Neural cell (in vitro differentiated cells): ENCODE data around the gene TMEM106B. TPM values are rescaled to one million over a fixed set of nuclear protein-coding genes. Genes with fewer than 3 reads are reported as not detected.

ENCODE experiments used
- H2AFZ ChIP-seq: fragments of 200-600, 300-800 bp; sonication (generic), shearing (Covaris generic); 2 replicates; pipeline ENCODE4 v1.6.0; 2014; ENCODE audit warnings: low read depth, mild to moderate bottlenecking, antibody characterized with exemption, low read length, moderate library complexity
- H3F3A ChIP-seq: fragments of 200-600 bp; shearing (Covaris generic); 2 replicates; pipeline ENCODE4 v1.6.1; 2016; ENCODE audit warnings: mild to moderate bottlenecking, moderate library complexity, mixed read lengths, antibody characterized with exemption, low read length; ENCODE audit not compliant: insufficient read depth, poor library complexity, severe bottlenecking
- H3K27ac ChIP-seq: fragments of 200-600, 300-800 bp; sonication (generic), shearing (Covaris generic); 2 replicates; pipeline ENCODE4 v1.5.1; 2014; ENCODE audit warnings: mild to moderate bottlenecking, low read length, moderate library complexity
- H3K27me3 ChIP-seq: fragments of 300-800, 200-600 bp; sonication (generic), shearing (Covaris generic); 2 replicates; pipeline ENCODE4 v1.6.0; 2014; ENCODE audit warnings: mild to moderate bottlenecking, low read depth, low read length, moderate library complexity; ENCODE audit not compliant: insufficient read depth
- H3K36me3 ChIP-seq: fragments of 300-800, 200-600 bp; sonication (generic), shearing (Covaris generic); 2 replicates; pipeline ENCODE4 v1.5.1; 2014; ENCODE audit warnings: mild to moderate bottlenecking, antibody characterized with exemption, low read length, moderate library complexity; ENCODE audit not compliant: insufficient read depth
- H3K4me2 ChIP-seq: fragments of 300-800, 200-600 bp; sonication (generic), shearing (Covaris generic); 2 replicates; pipeline ENCODE4 v1.6.0; 2014; ENCODE audit warnings: mild to moderate bottlenecking, low read length
- H3K4me3 ChIP-seq: fragments of 300-800, 200-600 bp; sonication (generic), shearing (Covaris generic); 2 replicates; pipeline ENCODE4 v1.5.1; 2014; ENCODE audit warnings: mild to moderate bottlenecking, low read length, moderate library complexity
- H3K79me2 ChIP-seq: fragments of 200-600 bp; shearing (Covaris generic); replicated peaks from 2 replicates; pipeline ENCODE4 v1.6.0; 2014; ENCODE audit warnings: mild to moderate bottlenecking, low read length, moderate library complexity; ENCODE audit not compliant: insufficient read depth
- H3K9ac ChIP-seq: fragments of 300-800, 200-600 bp; sonication (generic), shearing (Covaris generic); 2 replicates; pipeline ENCODE4 v1.6.1; 2016; ENCODE audit warnings: mild to moderate bottlenecking, low read length, mixed read lengths
- H3K9me2 ChIP-seq: fragments of 200-600 bp; shearing (Covaris generic); 2 replicates; pipeline ENCODE4 v1.6.1; 2016; ENCODE audit warnings: mild to moderate bottlenecking, low read length, mixed read lengths; ENCODE audit not compliant: insufficient read depth
- H3K9me3 ChIP-seq: fragments of 200-600, 300-800 bp; sonication (generic), shearing (Covaris generic); 2 replicates; pipeline ENCODE4 v1.6.1; 2016; ENCODE audit warnings: mild to moderate bottlenecking, mixed run types, low read length, moderate library complexity, mixed read lengths
- H4K20me1 ChIP-seq: fragments of 200-600 bp; shearing (Covaris generic); 2 replicates; pipeline ENCODE4 v1.6.1; 2016; ENCODE audit warnings: mild to moderate bottlenecking, mixed run types; ENCODE audit not compliant: insufficient read depth
- CTCF ChIP-seq: fragments of 450-650 bp; IDR thresholded peaks from 2 replicates; pipeline ENCODE4 v1.5.1; 2014; ENCODE audit warnings: antibody characterized with exemption, mild to moderate bottlenecking, moderate library complexity; ENCODE audit not compliant: poor library complexity, severe bottlenecking
- EP300 ChIP-seq: fragments of 450-650 bp; conservative IDR thresholded peaks from 2 replicates; pipeline ENCODE4 v1.6.1; 2014; ENCODE audit warnings: antibody characterized with exemption, mild to moderate bottlenecking, moderate library complexity; ENCODE audit not compliant: poor library complexity, severe bottlenecking
- EZH2 ChIP-seq: fragments of 200-600, 300-800 bp; shearing (Covaris generic), sonication (generic); IDR thresholded peaks from 2 replicates; pipeline ENCODE4 v1.6.1; 2014; ENCODE audit warnings: antibody characterized with exemption, low read length, borderline replicate concordance, mild to moderate bottlenecking; ENCODE audit not compliant: insufficient read depth, poor library complexity, severe bottlenecking
- MXI1 ChIP-seq: fragments of 450-650 bp; conservative IDR thresholded peaks from 2 replicates; pipeline ENCODE4 v1.6.1; 2014; ENCODE audit warnings: antibody characterized with exemption, mild to moderate bottlenecking; ENCODE audit not compliant: poor library complexity, severe bottlenecking
- POLR2AphosphoS5 ChIP-seq: IDR thresholded peaks from 2 replicates; pipeline ENCODE4 v1.6.1; 2012
- RAD21 ChIP-seq: fragments of 450-650 bp; conservative IDR thresholded peaks from 2 replicates; pipeline ENCODE4 v1.6.1; 2014; ENCODE audit warnings: antibody characterized with exemption, mild to moderate bottlenecking, moderate library complexity
- REST ChIP-seq: IDR thresholded peaks from 2 replicates; pipeline ENCODE4 v1.6.1; 2012; ENCODE audit warnings: borderline replicate concordance
- SMC3 ChIP-seq: fragments of 450-650 bp; conservative IDR thresholded peaks from 2 replicates; pipeline ENCODE4 v1.6.1; 2014; ENCODE audit warnings: antibody characterized with exemption, mild to moderate bottlenecking, moderate library complexity; ENCODE audit not compliant: poor library complexity
- TAF1 ChIP-seq: IDR thresholded peaks from 2 replicates; pipeline ENCODE4 v1.6.1; 2012; ENCODE audit warnings: low read depth
- polyA plus RNA-seq: library from polyadenylated mRNA; depleted of rRNA; stranded (reverse); fragments of >200 nt; gene quantifications from 2 replicates; pipeline ENCODE4 v1.2.3, GENCODE V29; 2014

Gene TMEM106B
- polyA plus RNA-seq, 1 donor from 2014 or later, result 61.4 TPM

GRCh38 chr7:12217311-12217710 lies 6.2 kb downstream of the TMEM106B start:
- no peaks in the 10 kb centered on the region for H3K9me3 ChIP-seq
- no peaks in the 10 kb centered on the region for H3F3A ChIP-seq
- H3K27ac ChIP-seq, result no peak overlapping the region
- peaks cover 20% of the 10 kb centered on the region for H3K36me3 ChIP-seq
- no peaks in the 10 kb centered on the region for H3K27me3 ChIP-seq
- H2AFZ ChIP-seq, result no peak overlapping the region
- H3K9me2 ChIP-seq, result no peaks in the 10 kb centered on the region
- peaks cover 28% of the 10 kb centered on the region for H3K79me2 ChIP-seq
- H4K20me1 ChIP-seq, result no peaks in the 10 kb centered on the region
- H3K9ac ChIP-seq, result no peak overlapping the region
- H3K4me2 ChIP-seq, result no peak overlapping the region
- no peak overlapping the region for H3K4me3 ChIP-seq
- no peak for TF ChIP-seq CTCF
- TF ChIP-seq EP300, result no peak
- TF ChIP-seq REST, result no peak
- TF ChIP-seq TAF1, result no peak
- no peak for TF ChIP-seq MXI1
- no peak for TF ChIP-seq EZH2
- no peak for TF ChIP-seq RAD21
- TF ChIP-seq POLR2AphosphoS5, result no peak
- TF ChIP-seq SMC3, result no peak

- no peak overlapping the region for H3K4me2 ChIP-seq
- H3K4me3 ChIP-seq, result no peak overlapping the region
- no peaks in the 10 kb centered on the region for H3F3A ChIP-seq
- H3K9me3 ChIP-seq, result no peaks in the 10 kb centered on the region
- H3K79me2 ChIP-seq, result no peaks in the 10 kb centered on the region
- H3K27me3 ChIP-seq, result no peaks in the 10 kb centered on the region
- H3K9me2 ChIP-seq, result no peaks in the 10 kb centered on the region
- TF ChIP-seq RAD21 (no peak), EZH2 (no peak), CTCF (no peak), TAF1 (no peak)
- H2AFZ ChIP-seq, result no peak overlapping the region
- H3K36me3 ChIP-seq, result peaks cover 20% of the 10 kb centered on the region
- H4K20me1 ChIP-seq, result no peaks in the 10 kb centered on the region
- H3K27ac ChIP-seq, result no peak overlapping the region
- no peak overlapping the region for H3K9ac ChIP-seq
Observed at GRCh38 chr7:12220389-12221046, 9.4 kb downstream of the TMEM106B start.
